AG04450 (cell line): ENCODE results near the gene TRAF3. TPM values are rescaled to one million over a fixed set of nuclear protein-coding genes. Genes with fewer than 3 reads are reported as not detected.
A peak's percentile ranks its signal among the peaks of the same experiment; 100 is the strongest.

Experiments used
- CTCF ChIA-PET: fragments of 300-600, 350-600 bp; formaldehyde crosslinking; extraction: SDS; loops from one replicate; lab custom pipeline; 2022; ENCODE audit warnings: antibody characterized with exemption, inconsistent platforms; lab: Charles Lee
- POLR2A ChIA-PET: fragments of 350-600 bp; formaldehyde crosslinking; extraction: SDS; loops from one replicate; lab custom pipeline; 2021; ENCODE audit warnings: antibody characterized with exemption, inconsistent platforms; lab: Yijun Ruan, JAX
- DNase-seq: peaks from one replicate; pipeline ENCODE4 v3.0.0-alpha.2; 2011; ENCODE audit warnings: low read depth, low spot score
- H3K27ac ChIP-seq: one replicate; pipeline ENCODE4 v1.5.1; 2012; ENCODE audit warnings: low read depth, low read length, control low read depth
- H3K27me3 ChIP-seq: one replicate; pipeline ENCODE4 v1.6.0; 2012; ENCODE audit warnings: low read length; ENCODE audit not compliant: control insufficient read depth, insufficient read depth
- H3K4me3 ChIP-seq: 2 replicates; pipeline ENCODE4 v1.5.1; 2011; ENCODE audit warnings: mild to moderate bottlenecking, low read depth, low read length, control low read depth
- H3K9me3 ChIP-seq: 2 replicates; pipeline ENCODE4 v1.5.1; 2012; ENCODE audit warnings: low read length; ENCODE audit not compliant: control insufficient read depth, insufficient read depth
- CTCF ChIP-seq: IDR thresholded peaks from 2 replicates; pipeline ENCODE4 v1.5.1; 2011; ENCODE audit warnings: low read depth, low read length, control low read depth, inconsistent platforms
- polyA minus RNA-seq: library from RNA; depleted of rRNA, polyadenylated mRNA; stranded (reverse); fragments of >200 nt; gene quantifications from 2 replicates; pipeline ENCODE4 v1.2.3, GENCODE V29; 2011; rRNA and poly(A)+ RNA removed
- polyA plus RNA-seq: library from polyadenylated mRNA; depleted of rRNA; stranded (reverse); fragments of >200 nt; gene quantifications from 2 replicates; pipeline ENCODE4 v1.2.3, GENCODE V29; 2011; rRNA removed

Gene TRAF3
- polyA plus RNA-seq (24.9 and 25.3 TPM in 2 replicates), polyA minus RNA-seq (34.8 and 43.2 TPM in 2 replicates)

GRCh38 chr14:102776761-102777710 lies at the start of gene TRAF3:
Gene TRAF3, plus strand, starts transcription at chr14:102777449. Its CDS starts 92,753 bp downstream, at chr14:102870202.
- no peak for DNase-seq
- POLR2A ChIA-PET = no interaction called here
- H3K27ac ChIP-seq = peak within 1 kb of the TSS; percentile 80
- H3K4me3 ChIP-seq = peak within 1 kb of the TSS; percentile 80
- no peaks in the 10 kb centered on the region for H3K9me3 ChIP-seq
- CTCF ChIA-PET = interaction anchor here (0.9 kb wide), 1 partner anchor 82 kb away, joined by 3 read pairs; no protein-coding TSS in a partner anchor
- no peaks in the 10 kb centered on the region for H3K27me3 ChIP-seq
- TF ChIP-seq CTCF = no peak

- Histone ChIP-seq H3K4me3 (no peak overlapping the region), H3K9me3 (no peaks in the 10 kb centered on the region), H3K27me3 (no peaks in the 10 kb centered on the region), H3K27ac (no peak overlapping the region)
- TF ChIP-seq CTCF = no peak
- ChIA-PET CTCF (no interaction called here), POLR2A (no interaction called here)
- no peak for DNase-seq
Measured at GRCh38 chr14:102728501-102728900, 48.7 kb upstream of the TRAF3 start.

GRCh38 chr14:102729268-102729667 lies 48.0 kb upstream of the TRAF3 start:
- H3K4me3 ChIP-seq = no peak overlapping the region
- no peak overlapping the region for H3K27ac ChIP-seq
- TF ChIP-seq CTCF = no peak
- DNase-seq = no peak
- no peaks in the 10 kb centered on the region for H3K27me3 ChIP-seq
- POLR2A ChIA-PET = interaction anchor here (0.6 kb wide), 1 partner anchor 314 kb away, joined by 3 read pairs; no protein-coding TSS in a partner anchor
- no peaks in the 10 kb centered on the region for H3K9me3 ChIP-seq
- CTCF ChIA-PET = interaction anchor here (0.6 kb wide), 1 partner anchor 552 kb away, joined by 3 read pairs; no protein-coding TSS in a partner anchor

GRCh38 chr14:102729825-102730224 lies 47.4 kb upstream of the TRAF3 start:
- no peak for DNase-seq
- POLR2A ChIA-PET = interaction anchor here (0.6 kb wide), 1 partner anchor 313 kb away, joined by 3 read pairs; no protein-coding TSS in a partner anchor
- no peak overlapping the region for H3K27ac ChIP-seq
- no peaks in the 10 kb centered on the region for H3K9me3 ChIP-seq
- no peak overlapping the region for H3K4me3 ChIP-seq
- TF ChIP-seq CTCF = no peak
- H3K27me3 ChIP-seq = no peaks in the 10 kb centered on the region
- CTCF ChIA-PET = interaction anchor here (0.6 kb wide), 1 partner anchor 551 kb away, joined by 3 read pairs; no protein-coding TSS in a partner anchor
